GM19025 (cell line): ENCODE measurements around the gene LRRTM4.
"Not testable (repeated sequence)": the region's sequence is repeated elsewhere in the genome, so short reads cannot be mapped to it uniquely, and the experiment has no call there.

Source experiments
- ATAC-seq: cut with Tn5 transposase; IDR thresholded peaks from one replicate; pipeline ENCODE4 v1.9.1; 2021; ENCODE audit warnings: mild to moderate bottlenecking, low read depth, moderate library complexity; ENCODE audit not compliant: unreplicated experiment

LRRTM4 gene

DNA sequence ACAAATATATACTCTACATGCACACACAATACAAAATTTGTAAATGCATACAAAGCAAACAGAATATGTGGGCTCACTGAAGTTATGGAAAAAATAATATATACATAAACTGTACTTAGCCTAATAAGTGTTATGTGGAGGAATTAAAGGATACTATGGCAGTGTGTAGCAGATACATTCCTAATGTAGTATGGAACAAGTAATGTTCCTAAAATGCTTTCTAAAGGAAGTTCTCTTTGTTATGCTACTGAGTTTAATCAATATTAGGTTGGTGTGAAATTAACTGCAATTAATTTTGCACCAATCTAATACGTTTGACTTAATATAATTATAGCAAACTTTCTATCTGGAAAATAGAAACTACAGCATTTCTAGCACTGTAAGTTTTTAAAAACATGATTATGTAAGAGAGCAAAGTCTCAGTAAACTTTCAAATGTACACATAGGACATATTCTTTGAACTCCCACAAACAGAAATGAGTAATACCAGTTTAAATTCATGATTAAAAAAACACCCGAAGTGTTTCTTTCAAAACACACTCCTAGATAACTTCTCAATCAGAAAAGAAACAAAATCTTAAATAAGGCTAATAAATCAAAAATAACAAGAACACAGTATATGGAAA, 331.3 kb downstream of the LRRTM4 start:
- no peak for ATAC-seq

DNA sequence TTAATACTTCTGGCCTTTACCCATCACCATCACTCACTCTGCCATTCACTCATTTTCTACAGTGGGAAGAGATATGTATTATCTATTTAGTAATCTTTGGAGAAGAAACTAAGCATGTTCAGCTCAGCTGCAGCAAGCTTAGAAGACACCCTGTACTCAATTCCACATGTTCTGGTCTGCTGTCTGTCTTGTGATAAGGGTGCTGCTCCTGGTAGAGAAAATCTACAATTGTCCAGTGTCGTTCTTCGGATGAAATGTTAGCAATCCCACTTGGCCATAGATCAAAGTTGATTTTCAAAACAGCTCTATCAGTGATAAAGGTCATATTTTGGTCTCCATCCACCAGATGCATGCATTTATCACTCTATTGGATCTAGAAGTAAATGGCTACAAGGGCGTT, 337.1 kb downstream of the LRRTM4 start:
- ATAC-seq = no peak

DNA sequence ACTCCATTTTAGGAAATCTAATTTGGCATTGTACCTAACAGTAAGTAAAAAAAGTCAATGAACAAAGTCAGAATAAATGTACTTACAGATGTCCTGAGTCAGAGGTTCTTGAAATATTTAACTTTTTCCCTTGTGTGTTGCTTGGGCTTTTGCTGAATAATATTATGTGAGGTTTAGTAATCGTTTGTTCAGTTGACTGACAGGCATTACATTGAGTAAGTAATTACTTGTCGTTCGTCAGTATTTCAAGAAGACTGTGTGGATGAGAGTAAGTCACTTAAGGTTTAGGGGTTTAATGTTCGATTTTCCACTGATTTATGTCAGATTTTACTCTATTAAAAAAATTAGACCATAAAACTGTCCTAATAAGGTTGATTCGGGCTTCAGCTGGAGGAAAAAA, 342.9 kb downstream of the LRRTM4 start:
- ATAC-seq = no peak

DNA sequence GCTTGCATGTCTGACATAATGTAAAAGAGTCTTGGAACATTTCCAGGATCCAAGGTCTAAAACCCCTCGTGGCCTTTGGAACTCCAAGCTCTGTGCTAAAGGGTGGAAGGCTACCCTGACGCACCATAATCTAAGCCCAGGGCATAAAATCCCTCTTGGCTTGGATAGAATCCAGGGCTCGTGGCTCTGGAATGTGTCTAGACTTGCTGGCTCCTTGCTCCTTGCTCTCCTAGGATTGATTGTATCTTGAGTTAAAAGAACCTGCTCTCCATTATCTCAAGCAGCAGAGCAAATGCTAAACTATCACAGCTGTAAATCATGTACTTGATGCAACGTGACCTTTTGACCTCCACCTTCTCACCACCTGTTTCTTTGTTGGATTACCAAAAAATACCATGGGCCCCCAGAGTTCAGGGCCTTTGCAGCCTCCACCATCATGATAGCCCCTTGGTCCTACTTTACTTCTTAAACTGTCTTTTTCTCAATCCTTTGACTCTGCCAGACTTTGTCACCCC, 346.9 kb downstream of the LRRTM4 start:
- ATAC-seq = not testable (repeated sequence)

DNA sequence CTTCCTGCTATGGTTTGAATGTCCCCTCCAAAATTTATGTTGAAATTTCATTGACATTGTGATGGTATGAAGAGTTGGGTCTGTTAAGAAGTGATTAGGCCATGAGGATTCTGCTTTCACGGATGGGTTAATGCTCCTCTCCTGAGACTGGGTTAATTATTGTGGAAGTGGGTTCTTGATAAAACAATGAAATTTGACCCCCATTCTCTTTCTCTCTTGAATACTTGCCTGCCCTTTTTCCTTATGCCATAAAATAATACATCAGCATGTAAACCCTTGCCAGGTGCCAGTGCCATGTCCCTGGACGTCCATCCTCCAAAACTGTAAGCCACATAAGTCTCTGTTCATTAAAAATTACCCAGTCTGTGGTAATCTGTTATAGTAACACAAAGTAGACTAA, 352.8 kb downstream of the LRRTM4 start:
- no peak for ATAC-seq

DNA sequence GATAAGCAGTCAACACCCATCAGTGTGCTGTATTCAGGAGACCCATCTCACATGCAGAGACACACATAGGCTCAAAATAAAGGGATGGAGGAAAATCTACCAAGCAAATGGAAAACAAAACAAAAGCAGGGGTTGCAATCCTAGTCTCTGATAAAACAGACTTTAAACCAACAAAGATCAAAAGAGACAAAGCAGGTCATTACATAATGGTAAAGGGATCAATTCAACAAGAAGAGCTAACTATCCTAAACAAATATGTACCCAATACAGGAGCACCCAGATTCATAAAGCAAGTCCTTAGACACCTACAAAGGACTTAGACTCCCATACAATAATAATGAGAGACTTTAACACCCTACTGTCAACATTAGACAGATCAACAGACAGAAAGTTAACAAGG, 358.2 kb downstream of the LRRTM4 start:
- not testable (repeated sequence) for ATAC-seq

DNA sequence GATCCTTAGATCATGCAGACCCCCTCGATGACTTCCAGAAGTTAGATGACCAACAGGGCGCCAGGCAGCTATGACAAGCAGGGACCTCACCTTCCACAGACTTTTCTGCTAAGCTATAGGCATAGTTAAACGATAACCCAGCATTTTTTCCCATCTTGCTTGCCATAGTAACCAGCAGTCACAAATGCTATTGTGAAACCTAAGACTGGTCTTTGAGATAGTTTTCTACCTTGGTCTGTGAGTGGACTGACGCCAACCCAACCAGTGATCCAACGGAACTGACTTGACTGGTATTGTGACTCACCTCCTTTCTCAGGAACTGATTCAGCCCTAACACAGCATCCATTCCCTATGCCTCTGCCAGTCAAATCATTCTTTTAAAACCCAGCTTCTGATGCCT, 361.2 kb downstream of the LRRTM4 start:
- ATAC-seq = no peak

DNA sequence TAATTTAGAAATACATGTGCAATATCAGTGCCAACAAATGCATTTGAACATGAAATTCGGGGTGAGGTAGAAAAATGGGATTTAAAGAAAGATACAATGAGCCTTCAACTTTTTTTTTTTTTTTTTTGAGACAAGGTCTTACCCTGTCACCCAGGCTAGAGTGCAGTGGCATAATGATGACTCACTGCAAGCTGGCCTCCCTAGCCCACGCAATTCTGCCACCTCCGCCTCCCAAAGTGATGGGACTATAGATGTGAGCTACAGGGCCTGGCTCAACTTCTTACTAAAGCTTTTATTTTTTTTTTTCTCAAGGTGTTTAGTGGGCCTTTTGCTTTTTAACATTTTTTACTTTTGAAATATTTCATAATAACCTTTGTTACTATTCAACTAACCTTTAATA, 365.6 kb downstream of the LRRTM4 start:
- ATAC-seq = no peak

DNA sequence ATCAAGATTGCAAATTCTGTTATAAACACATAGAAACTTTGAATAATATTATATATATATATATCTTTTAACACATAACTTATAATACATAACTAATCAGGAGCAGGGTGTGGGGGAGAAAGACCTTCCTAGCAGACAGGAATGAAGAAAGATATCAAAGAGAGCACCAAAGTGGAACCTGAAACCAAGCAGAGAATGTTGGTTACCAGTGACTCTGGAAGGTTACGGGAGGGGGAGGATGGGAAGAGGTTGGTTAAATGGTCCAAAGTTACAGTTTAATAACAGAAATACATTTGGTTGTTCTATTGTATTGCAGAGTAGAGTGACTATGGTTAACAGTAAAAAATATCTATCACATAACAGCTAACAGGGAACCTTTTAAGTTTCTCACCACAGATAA, 366.7 kb downstream of the LRRTM4 start:
- no peak for ATAC-seq

DNA sequence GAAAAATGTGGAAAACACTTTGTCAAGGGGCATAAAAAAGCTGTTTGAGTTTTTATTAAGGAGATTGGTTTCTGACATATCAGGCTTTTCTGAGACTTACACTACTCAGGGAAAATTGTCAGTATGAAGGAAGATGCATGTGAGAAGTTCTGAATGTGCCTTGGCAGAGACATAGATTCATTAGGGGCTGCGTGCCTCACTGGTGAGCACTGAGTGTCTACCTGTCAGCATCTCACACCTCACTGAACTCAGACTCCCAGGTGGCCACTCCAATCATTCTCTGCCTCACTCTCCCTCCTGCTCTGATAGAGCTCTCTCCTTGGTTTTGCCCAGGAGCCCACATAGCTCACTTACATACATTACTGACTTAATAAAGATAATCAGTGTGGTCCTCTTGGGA, 372.6 kb downstream of the LRRTM4 start:
- ATAC-seq = no peak

DNA sequence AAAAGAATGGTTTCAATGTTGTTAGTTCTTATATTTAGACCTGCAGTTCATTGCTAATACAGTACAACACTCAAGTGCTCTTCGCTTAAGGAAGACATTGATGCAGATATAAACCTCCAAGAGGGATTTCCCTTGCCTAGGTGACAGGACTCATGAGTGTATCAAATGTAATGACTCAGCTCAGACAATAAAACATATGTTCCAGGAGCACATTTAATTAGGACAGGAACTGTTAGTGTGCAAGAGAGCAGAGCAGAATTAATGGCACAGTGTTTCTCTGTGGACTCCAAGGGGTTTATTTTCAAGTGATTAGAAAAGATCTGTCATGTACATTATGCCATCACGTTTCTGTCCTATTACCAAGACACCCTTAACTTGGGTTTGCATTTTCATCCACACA, 375.0 kb downstream of the LRRTM4 start:
- ATAC-seq = no peak

DNA sequence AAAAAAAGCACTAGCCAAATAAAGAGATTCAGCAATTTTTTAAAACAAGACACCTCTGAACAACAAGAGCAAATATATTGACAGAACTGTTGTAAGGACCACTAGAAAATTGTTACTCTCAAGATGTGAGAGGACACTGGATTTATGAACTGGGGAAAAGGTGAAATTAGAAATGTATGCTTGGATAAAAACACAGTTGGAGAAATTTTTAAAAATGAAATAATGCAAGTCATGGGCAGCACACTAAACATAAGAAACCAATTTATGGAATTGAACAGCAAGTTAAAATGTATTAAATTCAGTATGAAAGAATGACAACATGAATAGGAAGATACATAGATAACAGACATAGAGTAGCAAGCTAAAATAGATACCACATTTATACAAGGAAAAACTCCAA, 377.4 kb downstream of the LRRTM4 start:
- no peak for ATAC-seq

DNA sequence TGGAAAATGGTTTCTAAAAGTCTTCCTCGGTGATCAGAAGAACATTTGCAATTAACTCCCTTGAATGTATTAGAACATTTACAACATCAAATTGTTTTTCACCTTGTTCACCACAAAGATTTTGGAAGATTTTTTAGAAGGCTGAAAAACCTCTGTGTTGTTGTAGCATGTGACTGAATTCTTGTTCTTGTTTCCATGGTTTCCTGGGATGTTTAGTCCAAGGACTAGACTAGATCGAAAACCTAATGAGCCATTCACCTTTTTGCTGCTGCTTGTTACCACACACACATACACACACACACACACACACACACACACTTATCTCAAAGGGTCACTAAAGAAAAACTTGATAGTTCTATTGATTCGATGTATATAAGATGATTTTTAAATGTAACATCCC, 380.0 kb downstream of the LRRTM4 start:
- no peak for ATAC-seq

DNA sequence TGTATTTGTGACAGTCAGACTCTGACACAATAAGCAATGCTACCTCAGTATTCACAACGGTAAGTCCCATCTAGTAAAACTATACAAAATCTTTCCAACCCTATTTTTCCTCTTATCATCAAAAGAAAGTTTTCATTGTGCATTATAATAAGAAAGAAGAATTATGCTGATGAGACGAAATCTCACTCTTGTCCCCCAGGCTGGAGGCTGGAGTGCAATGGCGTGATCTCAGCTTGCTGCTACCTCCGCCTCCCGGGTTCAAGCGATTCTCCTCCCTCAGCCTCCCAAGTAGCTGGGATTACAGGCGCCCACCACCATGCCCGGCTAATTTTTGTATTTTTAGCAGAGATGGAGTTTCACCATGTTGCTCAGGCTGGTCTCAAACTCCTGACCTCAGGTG, 393.7 kb downstream of the LRRTM4 start:
- not testable (repeated sequence) for ATAC-seq

DNA sequence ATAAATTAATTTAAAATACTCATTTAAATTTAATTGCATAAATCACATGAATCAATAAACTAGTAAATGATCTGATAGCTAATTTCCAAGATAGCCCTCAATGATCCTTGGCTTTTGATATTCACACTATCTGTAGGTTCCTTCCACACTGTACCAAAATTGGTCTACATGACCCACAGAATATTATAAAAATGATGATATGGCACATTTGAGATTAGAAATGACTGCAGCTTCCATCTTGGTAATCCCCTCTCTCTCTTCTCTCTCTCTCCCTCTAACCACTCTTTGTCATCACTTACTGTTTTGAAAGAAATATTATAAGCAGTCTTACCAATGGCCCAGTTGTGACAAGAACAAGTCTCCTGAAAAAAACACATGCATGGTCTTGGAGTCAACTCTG, 394.8 kb downstream of the LRRTM4 start:
- no peak for ATAC-seq

DNA sequence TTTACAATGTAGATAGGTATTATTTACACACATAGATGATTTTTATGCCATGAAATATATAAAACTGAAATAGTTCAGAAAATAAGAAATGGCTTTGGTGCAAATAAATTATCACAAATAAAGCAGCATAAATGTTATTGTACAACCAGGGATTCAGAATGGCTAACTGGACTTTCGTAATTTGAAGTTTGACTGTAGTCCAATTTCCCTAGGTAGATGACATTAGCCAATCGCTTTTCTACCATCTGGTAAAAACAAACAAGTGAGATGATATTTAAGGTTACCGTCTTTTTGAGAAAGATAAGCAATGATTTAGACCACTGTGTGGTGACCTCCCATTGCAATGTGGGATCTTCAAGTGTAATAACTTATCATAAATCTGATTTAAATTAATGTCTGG, 400.7 kb downstream of the LRRTM4 start:
- no peak for ATAC-seq

DNA sequence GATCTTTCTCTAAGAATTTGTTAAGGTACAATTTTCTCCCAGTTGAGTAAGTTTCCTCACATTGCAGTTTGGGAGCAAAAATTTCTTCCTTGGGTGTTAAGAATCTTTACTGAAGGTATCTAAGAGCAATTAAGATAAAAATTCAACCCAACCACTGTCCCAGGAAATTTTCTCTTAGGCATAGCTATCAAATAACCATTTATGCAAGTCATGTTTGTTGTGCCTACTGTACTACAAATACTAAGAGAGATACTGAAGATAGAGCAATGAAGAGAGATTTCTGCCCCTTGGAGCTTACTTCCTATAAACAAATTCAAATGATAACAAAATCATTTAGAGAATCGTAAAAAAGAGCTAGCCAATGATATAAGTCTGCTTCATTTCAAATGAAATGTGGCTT, 402.8 kb downstream of the LRRTM4 start:
- no peak for ATAC-seq

DNA sequence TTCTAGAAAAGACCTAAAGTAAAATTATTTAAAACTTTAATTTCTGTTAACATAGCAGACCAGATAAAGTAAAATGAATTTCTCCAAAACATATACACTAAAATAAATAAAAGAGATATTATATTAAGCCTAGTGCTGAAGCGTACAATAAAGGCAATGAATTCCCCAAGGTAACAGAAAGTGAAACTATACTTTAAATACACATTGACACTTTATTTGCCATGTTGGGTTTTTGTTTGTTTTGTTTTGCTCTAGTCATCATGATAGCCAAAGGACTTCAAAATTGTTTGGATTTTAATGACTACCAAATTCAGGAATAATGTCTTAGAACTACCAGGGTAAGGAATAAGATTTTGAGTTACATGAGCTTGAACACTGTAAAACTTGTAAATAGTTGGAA, 413.3 kb downstream of the LRRTM4 start:
- ATAC-seq = no peak

DNA sequence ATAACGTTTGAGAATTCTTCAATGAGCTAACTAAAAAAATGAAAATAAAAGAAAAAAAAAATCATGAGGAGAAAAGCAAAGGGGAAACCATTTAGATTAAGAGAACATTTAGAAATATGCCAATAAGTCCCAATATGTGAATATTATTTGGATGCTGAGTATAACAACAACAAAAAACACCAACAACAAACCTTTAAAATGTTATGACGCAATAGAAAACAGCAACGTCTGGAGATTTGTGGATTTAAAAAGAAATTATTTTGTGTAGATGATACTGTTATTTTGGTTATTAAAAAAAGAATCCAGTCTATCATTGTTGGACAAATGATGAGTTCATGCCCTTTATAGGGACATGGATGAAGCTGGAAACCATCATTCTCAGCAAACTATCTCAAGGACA, 417.2 kb downstream of the LRRTM4 start:
- ATAC-seq = no peak

DNA sequence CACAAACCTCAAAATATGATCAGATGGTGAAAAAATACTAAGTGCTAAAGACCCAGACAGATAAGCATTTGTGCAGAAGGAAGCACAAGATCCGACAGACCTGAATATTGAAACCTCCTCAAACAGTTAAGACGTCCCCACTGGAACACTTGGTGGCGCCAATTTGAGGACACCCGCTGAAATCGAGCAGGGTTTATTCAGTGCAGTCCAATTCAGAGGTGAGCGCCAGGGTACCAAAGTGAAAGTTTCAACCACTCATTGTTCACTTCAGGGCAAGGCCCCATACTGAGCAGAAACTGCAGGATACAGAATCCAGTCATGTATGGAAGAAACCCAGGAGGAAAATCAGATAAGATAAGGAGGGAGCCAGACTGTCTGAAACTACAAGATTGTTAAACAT, 417.6 kb downstream of the LRRTM4 start:
- no peak for ATAC-seq

DNA sequence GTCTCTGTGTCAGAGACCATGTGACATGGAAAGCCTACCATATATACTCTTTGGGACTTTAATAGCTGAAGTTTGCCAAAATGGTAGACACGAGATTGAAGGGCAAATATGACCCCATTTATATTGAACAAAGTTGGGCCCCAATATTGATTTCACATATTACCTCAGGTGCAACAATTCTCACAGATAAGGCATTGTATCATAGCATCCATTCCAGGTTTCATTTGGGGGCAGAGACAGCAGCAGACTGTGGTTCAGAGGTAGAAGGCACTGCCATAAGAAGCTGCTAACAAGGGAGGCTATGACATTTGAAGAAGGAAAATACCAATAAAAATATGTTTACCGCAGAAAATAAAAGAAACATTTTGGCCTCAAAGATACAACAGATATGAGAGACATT, 419.2 kb downstream of the LRRTM4 start:
- ATAC-seq = no peak

DNA sequence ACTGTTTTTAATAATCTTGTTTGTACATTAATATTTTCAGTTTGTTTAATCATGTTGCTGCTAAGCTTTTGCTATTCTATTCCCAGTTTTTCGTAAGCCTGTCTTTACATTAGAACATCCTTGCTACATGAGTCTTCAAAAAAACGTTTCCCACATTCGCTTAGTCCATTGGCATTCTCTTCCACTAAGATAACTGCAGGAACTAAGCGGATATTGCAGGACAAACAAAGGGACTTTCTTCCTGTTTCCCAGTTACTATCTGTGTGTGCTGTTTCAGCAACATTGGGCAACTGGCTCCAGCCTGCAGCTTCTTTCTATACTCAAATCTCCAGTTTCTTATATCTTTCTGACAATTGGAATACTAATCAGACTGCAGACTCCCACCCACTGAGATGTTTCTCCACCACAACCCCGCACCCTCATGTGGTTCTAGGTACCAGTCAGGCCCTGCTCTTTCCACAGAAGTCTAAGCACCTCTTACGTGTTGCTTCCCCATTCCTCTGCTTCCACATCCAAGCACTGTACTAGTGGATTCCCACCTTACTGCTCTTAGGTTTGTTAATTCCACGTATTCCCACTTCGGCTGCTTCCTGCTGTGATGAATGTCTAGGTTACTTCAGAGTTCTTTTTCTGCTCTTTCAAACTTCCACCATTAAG, 420.3 kb downstream of the LRRTM4 start:
- ATAC-seq = no peak
